ENCODE data around the gene ZBTB6.

DNA sequence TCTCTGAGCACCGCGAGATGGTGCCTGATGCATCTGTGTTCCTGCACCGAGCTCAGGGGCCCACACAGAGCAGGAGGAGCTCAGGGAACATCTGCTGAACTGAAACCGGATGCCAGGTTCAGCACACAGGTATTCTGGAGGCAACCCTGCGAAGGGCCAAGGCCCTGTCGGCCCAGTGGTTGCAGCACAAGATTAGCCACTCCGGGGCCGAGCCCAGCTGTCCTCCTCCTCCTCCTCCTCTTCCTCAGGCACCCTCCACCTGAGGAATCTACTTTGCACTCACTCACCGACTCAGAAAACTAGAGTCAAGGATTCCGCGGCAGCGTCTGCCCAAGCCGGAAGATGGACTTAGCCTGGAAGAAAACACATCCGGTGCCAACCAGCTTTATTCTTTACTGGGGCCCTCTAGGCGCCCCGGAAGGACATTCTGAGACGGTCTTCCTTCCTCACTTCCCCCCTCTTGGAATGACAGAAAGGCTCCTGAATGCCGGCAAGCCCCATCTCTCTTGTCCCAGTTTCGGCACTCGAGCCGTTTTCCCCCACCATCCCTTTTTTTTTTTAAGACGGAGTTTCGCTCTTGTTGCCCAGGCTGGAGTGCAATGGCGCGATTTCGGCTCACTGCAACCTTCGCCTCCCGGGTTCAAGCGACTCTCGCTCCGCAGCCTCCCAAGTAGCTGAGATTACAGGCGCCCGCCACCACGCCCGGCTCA, at the start of gene ZBTB6:
- TF ChIP-seq, protein P1, sequence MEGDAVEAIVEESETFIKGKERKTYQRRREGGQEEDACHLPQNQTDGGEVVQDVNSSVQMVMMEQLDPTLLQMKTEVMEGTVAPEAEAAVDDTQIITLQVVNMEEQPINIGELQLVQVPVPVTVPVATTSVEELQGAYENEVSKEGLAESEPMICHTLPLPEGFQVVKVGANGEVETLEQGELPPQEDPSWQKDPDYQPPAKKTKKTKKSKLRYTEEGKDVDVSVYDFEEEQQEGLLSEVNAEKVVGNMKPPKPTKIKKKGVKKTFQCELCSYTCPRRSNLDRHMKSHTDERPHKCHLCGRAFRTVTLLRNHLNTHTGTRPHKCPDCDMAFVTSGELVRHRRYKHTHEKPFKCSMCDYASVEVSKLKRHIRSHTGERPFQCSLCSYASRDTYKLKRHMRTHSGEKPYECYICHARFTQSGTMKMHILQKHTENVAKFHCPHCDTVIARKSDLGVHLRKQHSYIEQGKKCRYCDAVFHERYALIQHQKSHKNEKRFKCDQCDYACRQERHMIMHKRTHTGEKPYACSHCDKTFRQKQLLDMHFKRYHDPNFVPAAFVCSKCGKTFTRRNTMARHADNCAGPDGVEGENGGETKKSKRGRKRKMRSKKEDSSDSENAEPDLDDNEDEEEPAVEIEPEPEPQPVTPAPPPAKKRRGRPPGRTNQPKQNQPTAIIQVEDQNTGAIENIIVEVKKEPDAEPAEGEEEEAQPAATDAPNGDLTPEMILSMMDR (IDR thresholded peaks at IDR 0.05) = no peak
- peak in 2 of 4 donors; percentile 48 to 54 for TF ChIP-seq POLR2A (IDR thresholded peaks at IDR 0.05)
